RWPE2 (cell line): Measurements from ENCODE around the gene PTP4A1.

Experiments
- ATAC-seq: fragments of 200-7000 bp; cut with Tn5 transposase; 3 replicates; pipeline ENCODE4 v1.9.1; 2021; ENCODE audit warnings: low read depth
- DNase-seq: peaks from one replicate; pipeline ENCODE4 v3.0.0-alpha.2; 2020; ENCODE audit warnings: low spot score
- H3K27ac ChIP-seq: fragments of 450-650 bp; 2 replicates; pipeline ENCODE4 v1.5.1; 2017; ENCODE audit warnings: mild to moderate bottlenecking; ENCODE audit not compliant: poor library complexity, severe bottlenecking
- H3K27me3 ChIP-seq: fragments of 250-450 bp; sonication (Bioruptor Pico); 2 replicates; pipeline ENCODE4 v1.5.1; 2021; ENCODE audit warnings: mild to moderate bottlenecking, moderate library complexity; ENCODE audit not compliant: insufficient read depth, poor library complexity, severe bottlenecking
- H3K36me3 ChIP-seq: fragments of 250-450 bp; sonication (Bioruptor Pico); 2 replicates; pipeline ENCODE4 v1.5.1; 2020; ENCODE audit warnings: low read depth, mild to moderate bottlenecking, moderate library complexity
- H3K4me1 ChIP-seq: fragments of 250-450 bp; sonication (Bioruptor Pico); 2 replicates; pipeline ENCODE4 v1.5.1; 2021; ENCODE audit warnings: mild to moderate bottlenecking, moderate library complexity; ENCODE audit not compliant: insufficient read depth, poor library complexity, severe bottlenecking
- H3K4me3 ChIP-seq: fragments of 250-450 bp; sonication (Bioruptor Pico); 2 replicates; pipeline ENCODE4 v1.5.1; 2021; ENCODE audit warnings: mild to moderate bottlenecking, moderate library complexity; ENCODE audit not compliant: severe bottlenecking
- H3K9me3 ChIP-seq: fragments of 250-450 bp; sonication (Bioruptor Pico); 2 replicates; pipeline ENCODE4 v1.5.1; 2021; ENCODE audit warnings: mild to moderate bottlenecking, moderate library complexity; ENCODE audit not compliant: severe bottlenecking
- CTCF ChIP-seq: fragments of 450-650 bp; IDR thresholded peaks from one replicate; pipeline ENCODE4 v1.5.1; 2017; ENCODE audit warnings: mild to moderate bottlenecking, moderate library complexity; ENCODE audit not compliant: poor library complexity, severe bottlenecking

Gene PTP4A1

GRCh38 chr6:63533952-63534351 lies 38.3 kb upstream of the PTP4A1 start:
- no peak for ATAC-seq
- Histone ChIP-seq H3K27me3 (no peaks in the 10 kb centered on the region), H3K9me3 (no peaks in the 10 kb centered on the region), H3K4me1 (peaks cover 47% of the 10 kb centered on the region), H3K27ac (no peak overlapping the region), H3K4me3 (no peak overlapping the region), H3K36me3 (peaks cover 13% of the 10 kb centered on the region)
- no peak for TF ChIP-seq CTCF
- DNase-seq: no peak

DNA sequence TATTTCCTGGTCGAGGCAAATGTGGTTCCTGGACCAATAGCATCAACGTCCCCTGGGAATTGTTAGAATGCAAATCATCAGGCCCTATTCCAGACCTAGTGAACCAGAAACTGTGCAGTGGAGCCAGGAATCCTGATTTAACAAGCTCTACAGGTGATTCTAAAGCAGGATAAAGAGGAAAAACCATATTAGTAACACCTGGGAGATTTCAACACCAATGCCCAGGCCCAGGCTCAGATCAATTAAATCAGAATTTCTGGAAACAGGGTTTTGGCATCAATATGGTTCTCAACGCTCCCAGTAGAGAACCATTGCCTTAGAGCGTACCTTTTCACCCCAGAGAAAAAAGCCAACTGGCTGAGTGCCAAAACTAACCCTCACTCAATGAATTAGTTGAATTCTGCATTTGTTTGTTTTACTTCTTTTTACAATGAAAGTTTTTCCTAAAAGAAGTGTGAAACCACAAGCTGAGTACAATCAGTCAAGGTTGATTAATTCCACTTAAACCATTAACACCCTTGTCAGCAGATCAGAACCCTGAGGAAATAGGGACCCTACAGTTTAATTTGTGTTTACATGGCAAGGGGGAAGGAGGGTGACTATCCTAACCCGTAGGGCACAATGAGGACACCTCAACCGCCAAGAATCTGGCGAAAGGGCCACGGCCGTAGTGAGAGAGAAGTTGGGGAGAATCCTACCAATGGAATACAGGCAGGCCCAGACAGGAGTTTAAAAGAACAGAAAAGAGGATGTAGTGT lies 34.9 kb upstream of the PTP4A1 start:
- peak; percentile 98 for ATAC-seq

DNA sequence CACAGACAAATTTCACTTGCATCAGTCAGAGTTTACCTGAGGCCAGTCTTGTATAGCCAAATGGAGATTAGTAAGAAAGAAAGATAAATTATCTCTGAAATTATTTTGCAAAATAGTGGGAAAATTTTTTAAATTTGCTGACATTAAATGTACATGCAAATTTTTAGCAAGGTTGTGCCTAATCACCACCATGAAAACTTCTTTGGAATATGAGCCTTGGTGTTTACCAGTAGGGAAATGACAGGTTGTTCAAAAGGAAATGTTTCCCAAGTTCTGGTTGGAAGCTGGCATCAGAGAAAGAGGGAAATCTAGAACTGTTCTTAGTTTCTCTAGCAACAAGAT lies 34.4 kb upstream of the PTP4A1 start:
- no peak for TF ChIP-seq CTCF
- no peaks in the 10 kb centered on the region for H3K9me3 ChIP-seq
- no peak overlapping the region for H3K4me3 ChIP-seq
- peaks cover 6% of the 10 kb centered on the region for H3K36me3 ChIP-seq
- DNase-seq (no peak), ATAC-seq (0 out of 3 replicates have a peak, but pooled peaks have one; percentile 6)
- peaks cover 28% of the 10 kb centered on the region for H3K4me1 ChIP-seq
- H3K27me3 ChIP-seq: no peaks in the 10 kb centered on the region
- H3K27ac ChIP-seq: peak overlapping the region; percentile 90

More for the DNA sequence above, 34.9 kb upstream of the PTP4A1 start:
- no peaks in the 10 kb centered on the region for H3K27me3 ChIP-seq
- peaks cover 7% of the 10 kb centered on the region for H3K36me3 ChIP-seq
- peak; percentile 84 for DNase-seq
- peak overlapping the region; percentile 90 for H3K27ac ChIP-seq
- no peak for TF ChIP-seq CTCF
- H3K4me3 ChIP-seq: no peak overlapping the region
- peaks cover 28% of the 10 kb centered on the region for H3K4me1 ChIP-seq
- H3K9me3 ChIP-seq: no peaks in the 10 kb centered on the region

GRCh38 chr6:63538550-63538949 lies 33.7 kb upstream of the PTP4A1 start:
- Histone ChIP-seq H3K4me3 (no peak overlapping the region), H3K36me3 (no peaks in the 10 kb centered on the region), H3K27me3 (no peaks in the 10 kb centered on the region), H3K9me3 (no peaks in the 10 kb centered on the region), H3K4me1 (peaks cover 29% of the 10 kb centered on the region), H3K27ac (peak overlapping the region; percentile 90)
- ATAC-seq: no peak
- TF ChIP-seq CTCF: no peak
- no peak for DNase-seq

DNA sequence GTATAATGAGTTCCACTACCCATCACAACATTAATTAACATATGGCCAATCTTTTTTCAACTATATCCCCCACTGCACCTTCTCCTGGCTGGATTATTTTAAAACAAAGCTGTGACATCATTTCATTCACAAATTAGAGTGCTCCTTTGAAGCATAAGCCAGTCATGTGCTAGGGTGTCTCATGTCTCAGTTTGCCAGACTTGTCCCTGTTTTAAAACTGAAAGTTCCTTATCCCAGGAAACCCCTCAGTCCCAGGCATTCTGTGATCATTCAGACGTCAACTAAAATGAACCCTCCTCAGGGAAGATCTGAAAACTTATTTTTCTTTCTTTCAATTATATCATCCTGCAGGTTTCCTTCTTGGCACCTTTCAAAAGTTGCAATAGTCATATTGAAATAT lies 29.3 kb upstream of the PTP4A1 start:
- H3K27ac ChIP-seq: no peak overlapping the region
- no peaks in the 10 kb centered on the region for H3K27me3 ChIP-seq
- DNase-seq (no peak), ATAC-seq (no peak)
- H3K36me3 ChIP-seq: no peaks in the 10 kb centered on the region
- H3K4me1 ChIP-seq: peaks cover 20% of the 10 kb centered on the region
- TF ChIP-seq CTCF: no peak
- H3K9me3 ChIP-seq: no peaks in the 10 kb centered on the region
- no peak overlapping the region for H3K4me3 ChIP-seq
